Mesothelial cell of epicardium (in vitro differentiated cells): ENCODE measurements around the gene ELFN1. TPM values are rescaled to one million over a fixed set of nuclear protein-coding genes. Genes with fewer than 3 reads are reported as not detected.

ENCODE experiments used
- DNase-seq, 2 experiments: peaks; one replicate each; pipeline ENCODE4 v3.0.0; 2021; ENCODE audit warnings: low spot score in 2 of 2; ENCODE audit not compliant: unreplicated experiment in 2 of 2
- H3K27ac Mint-ChIP-seq: 2 replicates; pipeline ENCODE4 v1.8.0; 2021; ENCODE audit warnings: mixed read lengths
- H3K27me3 Mint-ChIP-seq: 2 replicates; pipeline ENCODE4 v1.8.0; 2021; ENCODE audit warnings: low read depth, mixed read lengths
- H3K36me3 Mint-ChIP-seq: 2 replicates; pipeline ENCODE4 v1.8.0; 2021; ENCODE audit warnings: mixed read lengths
- H3K4me1 Mint-ChIP-seq: 2 replicates; pipeline ENCODE4 v1.8.0; 2021; ENCODE audit warnings: mixed read lengths
- H3K4me3 Mint-ChIP-seq: 2 replicates; pipeline ENCODE4 v1.8.0; 2021; ENCODE audit warnings: mild to moderate bottlenecking, moderate library complexity, mixed read lengths
- H3K9me3 Mint-ChIP-seq: 2 replicates; pipeline ENCODE4 v1.8.0; 2021; ENCODE audit warnings: mixed read lengths
- total RNA-seq: library from RNA; stranded (reverse); gene quantifications from 3 replicates; pipeline ENCODE4 v1.2.1, GENCODE V29; 2021
- TF ChIP-seq, protein P1 (sequence below): fragments of 200-600 bp; sonication (generic); IDR thresholded peaks from one replicate; pipeline ENCODE4 v1.5.0; 2021; ENCODE audit warnings: antibody characterized with exemption; ENCODE audit not compliant: unreplicated experiment

The ELFN1 gene
- total RNA-seq, 1 donor from 2014 or later, result 13.5 TPM

DNA sequence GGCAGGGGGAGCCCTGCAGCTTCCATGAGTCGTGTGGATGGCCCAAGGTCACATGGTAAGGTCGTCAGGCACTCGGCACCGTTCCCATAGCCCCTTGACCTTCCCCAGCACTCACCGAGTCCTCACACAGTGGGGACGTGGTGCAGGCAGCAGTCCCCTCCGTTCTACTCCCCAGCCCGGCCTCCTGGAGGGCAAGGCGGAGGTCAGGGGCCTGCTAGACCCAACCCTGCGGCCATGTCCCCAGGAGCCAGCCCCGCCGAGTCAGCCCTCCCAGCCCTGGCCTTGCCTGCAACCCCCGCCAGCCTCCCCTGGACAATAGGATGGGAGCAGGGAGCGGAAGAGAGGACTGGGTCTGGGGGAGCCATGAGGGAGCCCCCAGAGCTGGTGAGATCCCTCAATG lies 65.2 kb downstream of the ELFN1 start:
- Mint-ChIP-seq H3K4me1 (no peaks in the 10 kb centered on the region), H3K36me3 (peaks cover 9% of the 10 kb centered on the region), H3K27ac (no peak overlapping the region), H3K4me3 (no peak overlapping the region), H3K9me3 (peaks cover 10% of the 10 kb centered on the region), H3K27me3 (peaks cover 34% of the 10 kb centered on the region)
- TF ChIP-seq, protein P1, sequence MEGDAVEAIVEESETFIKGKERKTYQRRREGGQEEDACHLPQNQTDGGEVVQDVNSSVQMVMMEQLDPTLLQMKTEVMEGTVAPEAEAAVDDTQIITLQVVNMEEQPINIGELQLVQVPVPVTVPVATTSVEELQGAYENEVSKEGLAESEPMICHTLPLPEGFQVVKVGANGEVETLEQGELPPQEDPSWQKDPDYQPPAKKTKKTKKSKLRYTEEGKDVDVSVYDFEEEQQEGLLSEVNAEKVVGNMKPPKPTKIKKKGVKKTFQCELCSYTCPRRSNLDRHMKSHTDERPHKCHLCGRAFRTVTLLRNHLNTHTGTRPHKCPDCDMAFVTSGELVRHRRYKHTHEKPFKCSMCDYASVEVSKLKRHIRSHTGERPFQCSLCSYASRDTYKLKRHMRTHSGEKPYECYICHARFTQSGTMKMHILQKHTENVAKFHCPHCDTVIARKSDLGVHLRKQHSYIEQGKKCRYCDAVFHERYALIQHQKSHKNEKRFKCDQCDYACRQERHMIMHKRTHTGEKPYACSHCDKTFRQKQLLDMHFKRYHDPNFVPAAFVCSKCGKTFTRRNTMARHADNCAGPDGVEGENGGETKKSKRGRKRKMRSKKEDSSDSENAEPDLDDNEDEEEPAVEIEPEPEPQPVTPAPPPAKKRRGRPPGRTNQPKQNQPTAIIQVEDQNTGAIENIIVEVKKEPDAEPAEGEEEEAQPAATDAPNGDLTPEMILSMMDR, result no peak
- DNase-seq, result no peak

DNA sequence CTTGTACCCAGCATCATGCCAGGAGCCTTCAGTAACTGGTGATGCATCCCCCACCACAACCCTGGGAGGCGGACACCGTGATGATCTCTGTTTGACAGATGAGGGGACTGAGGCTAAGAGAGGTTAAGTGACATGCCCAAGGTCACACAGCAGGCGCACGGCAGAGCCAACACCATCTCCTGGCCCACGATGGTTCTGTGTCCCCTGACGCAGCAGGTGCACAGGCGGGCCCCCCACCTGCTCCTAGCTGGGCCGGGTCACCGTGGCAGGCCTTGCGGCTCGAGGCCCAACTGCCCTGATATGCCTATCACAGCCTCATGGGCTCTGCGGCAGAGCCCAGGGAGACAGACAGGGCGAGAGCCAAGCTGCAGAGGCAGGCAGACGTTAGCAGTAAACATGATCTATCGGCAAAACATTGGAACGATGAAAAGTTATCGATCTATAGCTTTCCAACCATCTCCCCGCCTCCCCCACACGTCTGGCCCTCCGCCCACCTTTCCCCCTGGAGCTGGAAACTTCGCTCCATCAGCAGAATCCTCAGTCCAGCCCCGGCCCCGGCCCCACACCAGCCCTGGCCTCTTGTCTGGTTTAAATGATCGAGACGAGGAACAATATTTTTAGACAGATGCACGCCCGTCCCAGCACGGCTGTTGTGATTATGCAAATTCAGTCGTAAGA lies 65.9 kb downstream of the ELFN1 start:
- Mint-ChIP-seq H3K36me3 (peaks cover 4% of the 10 kb centered on the region), H3K27ac (no peak overlapping the region), H3K4me3 (no peak overlapping the region), H3K9me3 (peaks cover 4% of the 10 kb centered on the region), H3K27me3 (peaks cover 34% of the 10 kb centered on the region), H3K4me1 (no peaks in the 10 kb centered on the region)
- no peak for DNase-seq
- TF ChIP-seq, protein P1, result no peak

DNA sequence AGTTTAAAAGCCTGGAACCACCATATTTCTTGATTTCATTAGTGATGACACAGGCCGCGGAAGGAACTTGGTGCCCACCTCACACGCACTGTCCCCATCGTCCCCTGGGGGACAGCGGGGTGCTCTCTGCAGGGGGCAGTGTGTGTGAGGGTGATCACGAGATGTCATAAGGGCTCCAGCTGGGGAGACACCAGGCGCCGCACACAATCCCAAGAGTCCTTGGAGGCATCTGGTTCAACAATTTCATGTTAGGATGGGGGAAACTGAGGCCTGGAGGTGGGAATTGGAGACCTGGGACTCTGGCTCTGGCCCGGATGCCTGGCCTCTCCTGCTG lies 66.4 kb downstream of the ELFN1 start:
- H3K4me3 Mint-ChIP-seq, result no peak overlapping the region
- TF ChIP-seq, protein P1, result no peak

DNA sequence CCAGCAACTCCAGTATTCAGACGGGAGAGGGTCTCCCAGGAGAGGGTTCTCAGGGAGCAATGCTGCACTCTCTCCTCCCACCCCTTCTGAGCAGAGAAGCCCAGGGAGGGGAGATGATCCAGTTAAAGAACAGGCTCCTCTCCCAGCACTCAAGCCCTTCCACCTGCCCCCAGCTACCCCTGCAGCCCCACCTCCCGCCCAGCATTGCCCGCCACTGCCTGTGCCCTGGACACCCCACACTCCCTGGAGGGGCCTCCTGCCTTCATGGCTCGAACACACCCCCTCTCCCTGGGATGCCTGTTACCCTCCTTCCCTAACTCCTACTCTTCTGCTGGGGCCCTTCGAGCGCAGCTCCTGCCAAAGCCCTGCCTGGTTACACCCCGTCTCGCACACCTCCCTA lies 66.8 kb downstream of the ELFN1 start:
- H3K27me3 Mint-ChIP-seq, result peaks cover 34% of the 10 kb centered on the region
- H3K4me3 Mint-ChIP-seq, result no peak overlapping the region
- no peaks in the 10 kb centered on the region for H3K36me3 Mint-ChIP-seq
- DNase-seq, result no peak
- no peaks in the 10 kb centered on the region for H3K4me1 Mint-ChIP-seq
- TF ChIP-seq, protein P1, result no peak
- no peak overlapping the region for H3K27ac Mint-ChIP-seq
- H3K9me3 Mint-ChIP-seq, result no peaks in the 10 kb centered on the region

More for the DNA sequence above, 66.4 kb downstream of the ELFN1 start:
- Mint-ChIP-seq H3K9me3 (no peaks in the 10 kb centered on the region), H3K4me1 (no peaks in the 10 kb centered on the region), H3K36me3 (no peaks in the 10 kb centered on the region), H3K27me3 (peaks cover 34% of the 10 kb centered on the region), H3K27ac (no peak overlapping the region)
- DNase-seq, result no peak

DNA sequence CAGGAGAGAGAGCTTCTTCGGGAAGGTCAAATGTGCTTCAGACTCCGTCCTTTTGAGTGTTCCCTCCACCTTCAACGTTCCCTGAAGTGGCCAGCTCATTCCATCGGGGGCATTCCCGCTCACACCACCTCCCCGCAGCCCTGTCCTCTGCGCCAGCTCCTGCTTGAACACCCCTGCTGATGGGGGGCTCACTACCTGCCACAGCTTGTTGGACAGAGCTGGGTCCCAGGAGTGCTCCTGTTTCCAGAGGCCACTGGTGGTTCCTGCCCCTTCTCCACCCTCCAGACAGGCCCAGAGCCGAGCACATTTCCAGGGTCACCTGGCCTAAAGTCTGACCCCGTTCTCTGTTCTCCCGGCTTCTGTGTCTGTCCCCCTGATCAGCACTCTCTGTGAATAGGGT lies 67.4 kb downstream of the ELFN1 start:
- Mint-ChIP-seq H3K27ac (no peak overlapping the region), H3K4me1 (no peaks in the 10 kb centered on the region), H3K36me3 (no peaks in the 10 kb centered on the region), H3K9me3 (no peaks in the 10 kb centered on the region), H3K27me3 (peaks cover 30% of the 10 kb centered on the region), H3K4me3 (no peak overlapping the region)
- TF ChIP-seq, protein P1, result no peak
- DNase-seq, result no peak

DNA sequence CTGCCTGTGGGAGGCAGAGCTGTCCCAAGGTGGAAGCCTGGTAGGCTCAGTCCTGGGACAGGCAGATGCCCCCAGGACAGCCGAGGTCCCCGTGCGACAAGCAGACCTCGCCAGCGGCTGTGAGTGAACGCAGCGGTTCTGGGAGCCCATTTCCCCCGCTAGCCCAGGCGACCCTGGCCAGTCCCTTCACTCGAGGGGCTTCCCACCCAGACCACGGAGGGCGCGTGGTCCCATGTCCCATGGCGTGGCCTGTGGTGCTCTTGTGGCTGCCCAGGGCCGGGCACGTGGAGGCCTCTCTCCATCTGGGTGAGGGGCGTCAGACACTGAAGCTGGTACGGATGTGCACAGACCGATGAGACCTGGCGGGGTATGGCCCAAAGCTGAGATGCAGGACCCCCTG lies 67.9 kb downstream of the ELFN1 start:
- Mint-ChIP-seq H3K4me1 (peaks cover 4% of the 10 kb centered on the region), H3K36me3 (no peaks in the 10 kb centered on the region), H3K27ac (no peak overlapping the region), H3K9me3 (no peaks in the 10 kb centered on the region), H3K27me3 (peaks cover 29% of the 10 kb centered on the region), H3K4me3 (no peak overlapping the region)
- TF ChIP-seq, protein P1, result no peak
- no peak for DNase-seq
